ENCODE data around the gene PRSS56.

Gene PRSS56

GRCh38 chr2:232541961-232542714 is 21.9 kb downstream of the PRSS56 start:
- TF ChIP-seq FOXM1 (IDR thresholded peaks at IDR 0.05; ENCODE audit: borderline replicate concordance, low read depth) (no peak), NFIC (IDR thresholded peaks at IDR 0.05) (no peak), TAF1 (IDR thresholded peaks at IDR 0.05; ENCODE audit: low read depth) (no peak), ZBTB7A (IDR thresholded peaks at IDR 0.05; ENCODE audit: low read depth) (no peak), CREB1 (IDR thresholded peaks at IDR 0.05; ENCODE audit: low read depth) (no peak)

GRCh38 chr2:232542715-232543467 is 22.7 kb downstream of the PRSS56 start:
- TF ChIP-seq YY1 (IDR thresholded peaks at IDR 0.05; ENCODE audit: low read depth) (no peak), FOXM1 (IDR thresholded peaks at IDR 0.05; ENCODE audit: borderline replicate concordance, low read depth) (no peak), MAX (IDR thresholded peaks at IDR 0.05) (no peak), EP300 (IDR thresholded peaks at IDR 0.05; ENCODE audit: borderline replicate concordance) (no peak), CEBPB (IDR thresholded peaks at IDR 0.05) (no peak), TCF12 (IDR thresholded peaks at IDR 0.05; ENCODE audit: low read depth) (no peak), ZBTB7A (IDR thresholded peaks at IDR 0.05; ENCODE audit: low read depth) (no peak), TEAD4 (IDR thresholded peaks at IDR 0.05) (no peak), NFIC (IDR thresholded peaks at IDR 0.05) (no peak), CREB1 (IDR thresholded peaks at IDR 0.05; ENCODE audit: low read depth) (no peak), RAD21 (IDR thresholded peaks at IDR 0.05; ENCODE audit: low read depth) (no peak), REST (IDR thresholded peaks at IDR 0.05; ENCODE audit: low read depth) (no peak), USF1 (IDR thresholded peaks at IDR 0.05) (no peak), EGR1 (IDR thresholded peaks at IDR 0.05) (no peak), TAF1 (IDR thresholded peaks at IDR 0.05; ENCODE audit: low read depth) (no peak)

GRCh38 chr2:232543491-232543890 is 23.3 kb downstream of the PRSS56 start:
- TF ChIP-seq TCF12 (IDR thresholded peaks at IDR 0.05; ENCODE audit: low read depth) (no peak), EGR1 (IDR thresholded peaks at IDR 0.05) (no peak), CEBPB (IDR thresholded peaks at IDR 0.05) (no peak), CREB1 (IDR thresholded peaks at IDR 0.05; ENCODE audit: low read depth) (no peak), ZBTB7A (IDR thresholded peaks at IDR 0.05; ENCODE audit: low read depth) (no peak), EP300 (IDR thresholded peaks at IDR 0.05; ENCODE audit: borderline replicate concordance) (no peak), USF1 (IDR thresholded peaks at IDR 0.05) (no peak), NFIC (IDR thresholded peaks at IDR 0.05) (no peak), RAD21 (IDR thresholded peaks at IDR 0.05; ENCODE audit: low read depth) (no peak), TEAD4 (IDR thresholded peaks at IDR 0.05) (no peak), YY1 (IDR thresholded peaks at IDR 0.05; ENCODE audit: low read depth) (no peak), REST (IDR thresholded peaks at IDR 0.05; ENCODE audit: low read depth) (no peak), FOXM1 (IDR thresholded peaks at IDR 0.05; ENCODE audit: borderline replicate concordance, low read depth) (no peak), TAF1 (IDR thresholded peaks at IDR 0.05; ENCODE audit: low read depth) (no peak), MAX (IDR thresholded peaks at IDR 0.05) (no peak)

- TF ChIP-seq RAD21 (IDR thresholded peaks at IDR 0.05; ENCODE audit: low read depth) (no peak), NFIC (IDR thresholded peaks at IDR 0.05) (no peak), EP300 (IDR thresholded peaks at IDR 0.05; ENCODE audit: borderline replicate concordance) (no peak), EGR1 (IDR thresholded peaks at IDR 0.05) (no peak), TEAD4 (IDR thresholded peaks at IDR 0.05) (no peak), ZBTB7A (IDR thresholded peaks at IDR 0.05; ENCODE audit: low read depth) (no peak), CEBPB (IDR thresholded peaks at IDR 0.05) (no peak), CREB1 (IDR thresholded peaks at IDR 0.05; ENCODE audit: low read depth) (no peak), REST (IDR thresholded peaks at IDR 0.05; ENCODE audit: low read depth) (no peak), MAX (IDR thresholded peaks at IDR 0.05) (no peak), TCF12 (IDR thresholded peaks at IDR 0.05; ENCODE audit: low read depth) (no peak), YY1 (IDR thresholded peaks at IDR 0.05; ENCODE audit: low read depth) (no peak), USF1 (IDR thresholded peaks at IDR 0.05) (no peak), FOXM1 (IDR thresholded peaks at IDR 0.05; ENCODE audit: borderline replicate concordance, low read depth) (no peak), TAF1 (IDR thresholded peaks at IDR 0.05; ENCODE audit: low read depth) (no peak)
These were observed 23.9 kb downstream of the PRSS56 start for GRCh38 chr2:232543928-232544631.
